ENCODE measurements around the gene MRPS27.

MRPS27 gene

GRCh38 chr5:72276219-72276752, 43.8 kb downstream of the MRPS27 start:
- no peak for DNase-seq (ENCODE audit: low spot score)
- no peak overlapping the region for H3K27ac ChIP-seq
- no peak overlapping the region for H3K4me3 ChIP-seq
- no peak for TF ChIP-seq CTCF (IDR thresholded peaks at IDR 0.05)

GRCh38 chr5:72273547-72273946, 46.5 kb downstream of the MRPS27 start:
- DNase-seq (ENCODE audit: low spot score): no peak
- no peak overlapping the region for H3K4me3 ChIP-seq
- no peak overlapping the region for H3K27ac ChIP-seq
- no peak for TF ChIP-seq CTCF (IDR thresholded peaks at IDR 0.05)

GRCh38 chr5:72272398-72272797, 47.6 kb downstream of the MRPS27 start:
- Histone ChIP-seq H3K27ac (no peak overlapping the region), H3K4me3 (no peak overlapping the region)
- DNase-seq (ENCODE audit: low spot score): no peak
- no peak for TF ChIP-seq CTCF (IDR thresholded peaks at IDR 0.05)

GRCh38 chr5:72271702-72272101, 48.3 kb downstream of the MRPS27 start:
- no peak overlapping the region for H3K27ac ChIP-seq
- no peak for DNase-seq (ENCODE audit: low spot score)
- TF ChIP-seq CTCF (IDR thresholded peaks at IDR 0.05): no peak
- H3K4me3 ChIP-seq: no peak overlapping the region

GRCh38 chr5:72270037-72270436, 50.0 kb downstream of the MRPS27 start:
- Histone ChIP-seq H3K27ac (no peak overlapping the region), H3K4me3 (no peak overlapping the region)
- DNase-seq (ENCODE audit: low spot score): no peak
- TF ChIP-seq CTCF (IDR thresholded peaks at IDR 0.05): no peak

GRCh38 chr5:72269411-72269780, 50.6 kb downstream of the MRPS27 start:
- TF ChIP-seq CTCF (IDR thresholded peaks at IDR 0.05): no peak
- H3K27ac ChIP-seq: no peak overlapping the region
- no peak overlapping the region for H3K4me3 ChIP-seq
- no peak for DNase-seq (ENCODE audit: low spot score)

- no peak for TF ChIP-seq CTCF (IDR thresholded peaks at IDR 0.05)
- DNase-seq (ENCODE audit: low spot score): no peak
These were observed 51.2 kb downstream of the MRPS27 start for GRCh38 chr5:72268753-72269410.

More at GRCh38 chr5:72268753-72269410, 51.2 kb downstream of the MRPS27 start:
- H3K27ac ChIP-seq: no peak overlapping the region
- no peak overlapping the region for H3K4me3 ChIP-seq

Data from coronary artery (tissue), 2 donors.